Right lobe of liver (tissue), 4 donors: ENCODE results near the gene TBC1D5.

ENCODE experiments used
- POLR2A ChIP-seq: fragments of 450-650 bp; IDR thresholded peaks from one replicate; pipeline ENCODE4 v1.6.1; 2017; ENCODE audit warnings: antibody characterized with exemption, mild to moderate bottlenecking
- TF ChIP-seq, protein P1 (sequence below), 4 donors: fragments of 200-600 bp in 3 of 4; fragments of 450-650 bp in 1 of 4; IDR thresholded peaks; one replicate each; pipeline versions ENCODE4 v1.5.1 to v1.8.0; 2016 to 2022; ENCODE audit warnings: antibody characterized with exemption in 4 of 4, mild to moderate bottlenecking in 2 of 4
- donor health status: DM: no; HTN: no; CAD: no.
- donor health status: DM: no; HTN: no; CAD: no.
- donor health status: DM: no; HTN: yes; CAD: no.

DNA sequence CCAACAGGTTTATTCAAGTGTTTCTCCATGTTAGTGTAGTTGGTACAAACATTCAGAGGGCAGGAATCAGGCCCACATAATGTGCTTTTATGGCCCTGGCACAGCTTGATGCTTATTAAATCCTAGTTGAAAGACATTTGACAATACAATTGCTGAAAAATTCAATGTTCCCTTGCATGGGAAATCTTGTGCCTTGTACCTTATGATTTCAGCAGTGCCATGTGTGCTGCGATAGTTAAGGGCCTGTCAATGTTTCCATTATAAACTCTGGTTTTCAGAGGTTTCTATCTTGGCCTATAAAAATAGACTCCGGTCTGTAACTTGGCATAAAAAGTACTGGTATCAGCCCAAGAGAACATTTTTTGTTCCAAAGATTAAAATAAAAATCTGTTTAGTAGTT is 207.2 kb downstream of the TBC1D5 start:
- TF ChIP-seq POLR2A = no peak
- TF ChIP-seq, protein P1, sequence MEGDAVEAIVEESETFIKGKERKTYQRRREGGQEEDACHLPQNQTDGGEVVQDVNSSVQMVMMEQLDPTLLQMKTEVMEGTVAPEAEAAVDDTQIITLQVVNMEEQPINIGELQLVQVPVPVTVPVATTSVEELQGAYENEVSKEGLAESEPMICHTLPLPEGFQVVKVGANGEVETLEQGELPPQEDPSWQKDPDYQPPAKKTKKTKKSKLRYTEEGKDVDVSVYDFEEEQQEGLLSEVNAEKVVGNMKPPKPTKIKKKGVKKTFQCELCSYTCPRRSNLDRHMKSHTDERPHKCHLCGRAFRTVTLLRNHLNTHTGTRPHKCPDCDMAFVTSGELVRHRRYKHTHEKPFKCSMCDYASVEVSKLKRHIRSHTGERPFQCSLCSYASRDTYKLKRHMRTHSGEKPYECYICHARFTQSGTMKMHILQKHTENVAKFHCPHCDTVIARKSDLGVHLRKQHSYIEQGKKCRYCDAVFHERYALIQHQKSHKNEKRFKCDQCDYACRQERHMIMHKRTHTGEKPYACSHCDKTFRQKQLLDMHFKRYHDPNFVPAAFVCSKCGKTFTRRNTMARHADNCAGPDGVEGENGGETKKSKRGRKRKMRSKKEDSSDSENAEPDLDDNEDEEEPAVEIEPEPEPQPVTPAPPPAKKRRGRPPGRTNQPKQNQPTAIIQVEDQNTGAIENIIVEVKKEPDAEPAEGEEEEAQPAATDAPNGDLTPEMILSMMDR (IDR thresholded peaks at IDR 0.05) = no peak
